Aorta (tissue), 5 donors: ENCODE data around the gene BMS1. TPM values are rescaled to one million over a fixed set of nuclear protein-coding genes. Genes with fewer than 3 reads are reported as not detected.
A peak's percentile ranks its signal among the peaks of the same experiment; 100 is the strongest.

Experiments
- ATAC-seq: fragments of 200-7000 bp; cut with Tn5 transposase; one replicate; pipeline ENCODE4 v1.9.1; 2022; ENCODE audit warnings: moderate library complexity; ENCODE audit not compliant: low FRiP score
- DNase-seq, 2 donors: peaks; one replicate each; pipeline ENCODE4 v3.0.0-alpha.2; 2020
- H3K27ac ChIP-seq, 2 donors: one replicate each; pipeline ENCODE4 v1.5.1; 2013; ENCODE audit warnings: low read length in 2 of 2, mild to moderate bottlenecking in 2 of 2, moderate library complexity in 2 of 2, control low read depth in 1 of 2, inconsistent platforms in 1 of 2, low read depth in 1 of 2
- H3K27me3 ChIP-seq, 2 donors: one replicate each; pipeline ENCODE4 v1.6.1; 2013; ENCODE audit warnings: control low read depth in 1 of 2, low read length in 1 of 2, mild to moderate bottlenecking in 1 of 2, moderate library complexity in 1 of 2; ENCODE audit not compliant: insufficient read depth in 2 of 2, control insufficient read depth in 1 of 2
- H3K36me3 ChIP-seq, 2 donors: one replicate each; pipeline ENCODE4 v1.6.1; 2013; ENCODE audit warnings: control low read depth in 1 of 2, low read length in 1 of 2, mild to moderate bottlenecking in 1 of 2; ENCODE audit not compliant: insufficient read depth in 2 of 2, control insufficient read depth in 1 of 2
- H3K4me1 ChIP-seq, 2 donors: one replicate each; pipeline ENCODE4 v1.6.1; 2013; ENCODE audit warnings: low read length in 2 of 2, control low read depth in 1 of 2, mild to moderate bottlenecking in 1 of 2, moderate library complexity in 1 of 2; ENCODE audit not compliant: insufficient read depth in 2 of 2, control insufficient read depth in 1 of 2
- H3K4me3 ChIP-seq, 2 donors: one replicate each; pipeline ENCODE4 v1.5.1; 2013; ENCODE audit warnings: low read length in 2 of 2, control low read depth in 1 of 2, mild to moderate bottlenecking in 1 of 2
- H3K9me3 ChIP-seq: one replicate; pipeline ENCODE4 v1.6.1; 2013; ENCODE audit warnings: mild to moderate bottlenecking, low read length; ENCODE audit not compliant: control insufficient read depth
- WGBS, 2 donors: extraction: QIAGEN DNeasy Blood & Tissue Kit; methylation state at CpG; one replicate each; pipeline ENCODE4 v1.1.7; 2013; 5-methylcytosine and 5-hydroxymethylcytosine counted together
- intact Hi-C, 2 donors: fragments of 100-400 bp; cut with DNase I; formaldehyde crosslinking; loops; one replicate each; pipeline versions ENCODE4 v1.14.2 to v1.15.0; 2022
- polyA plus RNA-seq, 2 donors: library from polyadenylated mRNA; stranded (reverse); fragments of 200-250 nt; gene quantifications; one replicate each; pipeline ENCODE4 v1.2.3, GENCODE V29; 2013
- total RNA-seq, 2 donors: library from RNA; stranded (reverse); fragmentation: NEBNext Ultra II Directional; extraction: Animal tissue kit (Norgen Biotek cat#: 25700); gene quantifications; one replicate each; pipeline ENCODE4 v1.2.1, GENCODE V29; 2021
- donor health status: healthy with polysubstance abuse.
- donor health status: Bipolar disorder and iron deficiency.
- donor health status: DM: no; HTN: no; CAD: no.
- donor health status: DM: no; HTN: no; CAD: no.
- donor health status: DM: yes; HTN: yes; CAD: no.

Gene BMS1
- total and polyA plus RNA-seq, 4 donors: 4.3 to 13.4 (median 10.7) TPM

DNA sequence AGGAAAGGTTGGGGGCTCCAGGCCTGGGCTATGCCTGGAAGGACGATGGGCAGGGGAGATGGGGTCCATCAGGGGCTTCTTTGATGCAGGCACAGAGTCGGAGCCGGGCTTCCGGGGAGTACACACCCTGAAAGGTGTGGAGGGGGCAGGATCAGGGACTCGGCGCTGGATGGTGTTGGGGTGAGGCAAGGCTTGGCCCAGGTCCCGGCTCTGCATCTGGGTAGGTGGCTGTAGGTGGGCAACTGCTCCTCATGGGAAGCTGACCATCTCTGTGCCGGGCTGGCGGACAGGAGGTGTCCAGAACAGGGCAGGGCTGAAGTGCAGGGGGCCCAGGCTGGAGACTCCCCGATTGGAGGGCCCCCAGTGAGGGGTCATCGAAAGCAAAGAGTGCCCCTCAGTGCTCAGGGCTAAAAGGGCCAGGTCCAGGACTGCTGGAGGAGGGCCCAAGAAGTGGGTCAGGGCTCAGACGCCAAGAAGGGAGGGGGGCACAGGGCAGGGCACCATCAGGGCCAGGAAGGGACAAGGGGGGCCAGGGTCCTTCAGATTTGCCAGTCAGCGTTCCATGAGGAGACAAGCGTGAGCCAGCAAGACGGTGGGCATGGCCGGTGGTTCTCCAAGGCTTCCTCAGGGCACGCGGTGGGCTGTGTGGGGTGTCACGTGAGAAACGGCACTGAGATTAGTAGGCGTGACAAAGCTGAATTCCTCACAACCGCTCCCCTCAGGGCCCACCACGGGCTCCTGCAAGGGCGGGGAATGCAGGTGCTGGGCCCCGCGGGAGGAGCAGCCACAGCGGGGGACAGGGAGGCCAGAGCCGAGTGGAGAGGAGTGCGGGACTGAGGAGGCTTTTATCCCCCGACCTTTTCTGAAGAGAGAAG, 97.0 kb downstream of the BMS1 start:
- no peaks in the 10 kb centered on the region for H3K9me3 ChIP-seq
- no peaks in the 10 kb centered on the region for H3K36me3 ChIP-seq
- intact Hi-C loops: no loop called here
- ATAC-seq (no peak), DNase-seq (no peak)
- no peak overlapping the region for H3K4me3 ChIP-seq
- H3K27ac ChIP-seq: no peak overlapping the region
- 78 to 82% methylated on average over 29 to 30 of the region's 30 CpGs for WGBS, 2 donors
- H3K4me1 ChIP-seq: no peaks in the 10 kb centered on the region
- H3K27me3 ChIP-seq: no peaks in the 10 kb centered on the region

DNA sequence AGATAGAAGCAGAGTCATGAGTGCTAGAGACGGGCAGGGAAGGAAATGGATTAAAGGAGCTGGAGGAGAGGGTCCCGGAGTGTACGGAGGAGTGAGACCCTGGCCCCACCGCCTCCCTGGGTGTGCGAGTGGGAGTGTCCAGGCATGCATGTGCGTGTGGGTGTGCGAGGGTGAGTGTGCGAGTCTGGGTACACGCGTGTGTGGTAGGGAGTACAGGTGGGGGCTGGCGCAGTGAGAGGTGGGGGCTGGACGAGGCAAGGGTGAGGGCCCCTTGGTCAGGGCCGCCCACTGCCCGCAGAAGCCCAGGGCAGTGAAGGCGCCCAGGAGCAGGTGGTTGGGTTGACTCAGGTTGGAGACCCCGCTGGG, 97.6 kb downstream of the BMS1 start:
- H3K4me3 ChIP-seq: no peak overlapping the region
- H3K27me3 ChIP-seq: no peaks in the 10 kb centered on the region
- ATAC-seq: no peak
- WGBS, 2 donors: 88 to 90% methylated on average over 16 of the region's 16 CpGs
- no peak overlapping the region for H3K27ac ChIP-seq
- intact Hi-C loops: no loop called here
- no peaks in the 10 kb centered on the region for H3K9me3 ChIP-seq
- no peak for DNase-seq
- H3K4me1 ChIP-seq: no peaks in the 10 kb centered on the region
- no peaks in the 10 kb centered on the region for H3K36me3 ChIP-seq

- Histone ChIP-seq H3K36me3 (no peaks in the 10 kb centered on the region), H3K27me3 (no peaks in the 10 kb centered on the region), H3K4me1 (no peaks in the 10 kb centered on the region), H3K4me3 (no peak overlapping the region), H3K9me3 (no peaks in the 10 kb centered on the region), H3K27ac (no peak overlapping the region)
- no peak for ATAC-seq
- DNase-seq: peak in 1 of 2 donors; percentile 4
- intact Hi-C loops: no loop called here
- 88% methylated on average over 3 of the region's 3 CpGs for WGBS, 2 donors
Observed at GRCh38 chr10:42882597-42882996, 100.0 kb downstream of the BMS1 start.

Other genes starting within 250 kb of the BMS1 start
- gene ZNF33B, start 144.2 kb upstream of the BMS1 start, total RNA-seq: 10 to 100 TPM; 15.7 to 21.0 TPM
- 10 to 100 TPM in 1 of 2 donors, 1 to 10 TPM in 1; 7.1 to 46.8 TPM for gene ZNF33B, start 144.2 kb upstream of the BMS1 start, polyA plus RNA-seq